T-helper 1 cell treated with Interleukin-12 subunit alpha and Interleukin-12 subunit beta and Interleukin-4 antibody, amounts not matched to agents 30 ng/mL and 1 ng/mL, for 36 hours (primary cell): Measurements from ENCODE around the gene ST14. TPM values are rescaled to one million over a fixed set of nuclear protein-coding genes. Genes with fewer than 3 reads are reported as not detected.
"Not testable (repeated sequence)": the region's sequence is repeated elsewhere in the genome, so short reads cannot be mapped to it uniquely, and the experiment has no call there.

Source experiments
- intact Hi-C: fragments of 100-400 bp; cut with micrococcal nuclease; formaldehyde crosslinking; loops from one replicate; pipeline ENCODE4 v1.15.1; 2024
- total RNA-seq: library from RNA; stranded (reverse); gene quantifications from 2 replicates; pipeline ENCODE4 v1.2.3, GENCODE V29; 2022

The ST14 gene
- total RNA-seq, 1 donor from 2014 or later = not detected

DNA sequence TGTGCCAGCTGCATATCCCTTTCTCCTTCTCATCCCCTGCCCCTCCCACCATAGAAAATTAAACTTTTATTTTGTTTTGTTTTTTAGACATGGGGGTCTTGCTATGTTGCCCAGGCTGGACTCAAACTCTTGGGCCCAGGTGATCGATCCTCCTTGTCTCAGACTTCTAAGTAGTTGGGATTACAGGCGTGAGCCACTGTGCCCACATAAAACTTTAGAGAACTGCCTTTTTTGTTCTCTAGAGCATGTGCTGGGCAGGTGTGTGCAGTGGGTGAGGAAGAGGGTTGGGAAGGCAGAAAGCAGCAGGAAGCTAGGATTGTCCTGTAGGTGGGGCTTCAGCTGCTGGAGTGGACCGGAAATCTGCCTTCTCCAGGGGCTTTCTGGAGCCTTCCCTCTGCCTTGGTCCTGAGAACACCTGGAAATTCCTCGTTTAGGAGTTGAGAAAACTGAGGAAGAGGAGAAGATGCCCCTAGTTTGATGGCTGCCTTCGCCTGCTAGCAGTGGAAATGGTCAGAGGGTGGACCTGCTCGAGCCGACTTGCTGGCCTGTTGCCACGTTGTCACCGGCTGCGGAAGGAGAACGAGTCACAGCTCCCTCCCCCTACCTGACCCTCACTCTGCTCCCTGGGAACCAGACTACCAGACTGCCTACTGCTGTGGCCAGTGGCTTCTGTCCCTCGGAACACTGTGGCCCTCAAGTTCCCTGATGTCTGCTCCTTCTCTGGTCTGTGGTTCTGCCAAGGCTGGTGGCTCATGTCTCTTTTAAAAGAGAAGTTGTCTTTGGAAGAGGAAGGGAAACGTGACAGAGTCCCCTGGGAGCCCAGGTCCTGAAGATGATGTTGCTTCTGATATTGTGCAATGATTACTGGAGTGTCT, 4.0 kb downstream of the ST14 start:
- intact Hi-C loops = no loop called here

DNA sequence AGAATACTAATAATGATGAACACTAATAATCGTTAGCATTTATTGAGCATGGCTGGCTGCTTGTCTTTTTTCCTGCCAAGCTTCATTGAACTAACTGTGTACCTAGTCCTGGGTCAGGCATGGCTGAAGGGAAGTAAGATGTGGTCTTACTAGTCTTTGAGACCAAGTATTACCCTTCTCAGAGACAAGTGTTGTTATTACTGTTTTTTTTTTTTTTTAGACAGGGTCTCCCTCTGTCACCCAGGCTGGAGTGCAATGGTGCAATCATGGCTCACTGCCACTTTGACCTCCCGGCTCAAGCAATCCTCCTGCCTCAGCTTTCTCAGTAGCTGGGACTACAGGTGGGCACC, 4.6 kb downstream of the ST14 start:
- intact Hi-C loops = no loop called here

DNA sequence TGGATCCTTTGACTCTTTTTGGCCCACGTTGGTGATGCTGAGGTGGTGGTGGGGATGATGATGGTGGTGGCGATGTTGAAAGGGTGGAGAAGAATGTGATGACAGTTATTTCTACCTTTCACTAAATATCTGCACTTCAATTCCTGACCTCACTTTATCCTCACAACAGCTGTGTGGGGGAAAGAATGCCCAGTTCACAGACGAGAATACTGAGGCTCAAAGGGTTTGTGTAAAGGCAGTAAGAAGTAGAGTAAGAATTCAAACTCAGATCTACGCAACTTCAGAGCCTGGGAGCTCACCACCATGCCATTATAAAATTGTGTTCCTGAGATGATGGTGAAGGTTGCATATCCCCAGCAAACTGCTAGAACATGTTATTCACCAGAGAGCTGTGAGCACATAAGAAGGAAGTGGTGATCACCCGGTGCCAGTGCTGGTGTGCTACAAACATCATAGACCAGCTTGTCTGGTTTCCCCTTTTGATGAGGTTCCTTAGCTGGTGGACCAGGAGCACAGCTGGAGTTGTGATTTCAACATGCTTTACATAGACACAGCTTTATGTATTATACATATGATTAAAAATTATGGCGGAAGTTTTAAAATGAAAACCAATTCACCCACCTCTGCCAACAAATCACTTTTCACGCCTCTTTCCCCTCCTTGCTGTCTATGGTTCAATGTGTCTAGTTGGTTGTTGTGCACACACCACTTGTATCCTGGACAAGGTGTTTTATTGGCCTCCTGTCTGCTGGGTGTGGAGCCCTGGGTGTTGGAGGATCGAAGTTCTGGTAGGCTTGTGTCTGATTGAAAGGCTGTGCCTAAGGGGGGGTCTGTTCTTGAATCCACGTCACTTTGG, 6.2 kb downstream of the ST14 start:
- intact Hi-C loops = no loop called here

GRCh38 chr11:130166457-130166784, 6.8 kb downstream of the ST14 start:
- intact Hi-C loops = no loop called here

DNA sequence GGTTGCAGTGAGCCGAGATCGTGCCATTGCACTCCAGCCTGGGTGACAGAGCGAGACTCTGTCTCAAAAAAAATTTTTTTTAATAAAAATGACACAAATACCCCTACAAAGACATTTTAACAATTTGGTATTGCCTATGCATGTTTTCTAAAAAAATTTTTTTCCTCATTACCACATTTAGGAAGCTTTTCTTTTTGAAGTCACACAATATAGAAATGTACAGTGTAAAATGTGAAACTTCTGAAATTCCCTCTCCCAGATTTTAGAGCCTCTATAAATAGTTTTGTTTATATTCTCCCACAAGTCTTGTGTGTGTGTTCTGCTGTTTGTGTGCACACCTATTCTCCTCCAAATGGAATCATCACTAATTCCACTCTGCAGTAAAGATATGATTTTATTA, 7.6 kb downstream of the ST14 start:
- intact Hi-C loops = no loop called here

DNA sequence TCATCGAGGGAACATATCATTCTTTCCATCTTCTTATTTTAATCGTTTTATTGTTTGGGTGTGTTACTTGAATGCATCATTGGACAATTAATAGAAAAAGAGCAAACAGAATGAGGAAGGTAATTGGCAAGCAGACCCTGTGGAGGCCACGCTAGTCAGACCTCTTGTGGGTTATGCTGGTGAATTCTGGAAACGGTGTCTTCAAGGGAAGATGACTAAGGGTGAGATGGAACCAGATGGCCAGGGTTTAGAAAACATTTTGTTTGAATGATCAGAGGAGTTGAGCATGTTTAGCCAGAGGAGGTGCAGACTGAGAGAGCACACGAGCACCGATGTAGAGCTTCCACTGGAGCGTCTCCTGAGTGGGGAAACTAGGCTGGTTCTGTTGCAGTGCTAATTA, 8.5 kb downstream of the ST14 start:
- intact Hi-C loops = no loop called here

- intact Hi-C loops = no loop called here
These were observed 10.8 kb downstream of the ST14 start for GRCh38 chr11:130170345-130170744.

DNA sequence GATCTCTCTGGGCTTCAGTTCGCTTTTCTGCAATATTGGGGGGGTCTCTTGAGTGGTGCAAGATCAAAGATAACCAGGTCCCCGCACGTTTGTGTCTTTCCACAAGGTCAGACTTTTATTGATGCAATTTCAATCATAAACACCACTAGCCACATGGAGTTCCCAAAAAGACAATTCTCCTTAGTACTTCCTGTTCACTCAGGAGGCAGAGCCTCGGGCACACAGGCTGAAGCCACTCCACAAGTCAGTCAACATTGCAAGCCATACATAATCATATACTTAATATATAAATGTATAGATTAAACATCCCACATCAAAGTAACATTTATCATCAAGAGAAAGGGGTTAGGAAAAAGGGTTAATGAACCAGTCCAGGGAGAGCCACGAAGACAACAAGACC, 12.0 kb downstream of the ST14 start:
- intact Hi-C loops = no loop called here

DNA sequence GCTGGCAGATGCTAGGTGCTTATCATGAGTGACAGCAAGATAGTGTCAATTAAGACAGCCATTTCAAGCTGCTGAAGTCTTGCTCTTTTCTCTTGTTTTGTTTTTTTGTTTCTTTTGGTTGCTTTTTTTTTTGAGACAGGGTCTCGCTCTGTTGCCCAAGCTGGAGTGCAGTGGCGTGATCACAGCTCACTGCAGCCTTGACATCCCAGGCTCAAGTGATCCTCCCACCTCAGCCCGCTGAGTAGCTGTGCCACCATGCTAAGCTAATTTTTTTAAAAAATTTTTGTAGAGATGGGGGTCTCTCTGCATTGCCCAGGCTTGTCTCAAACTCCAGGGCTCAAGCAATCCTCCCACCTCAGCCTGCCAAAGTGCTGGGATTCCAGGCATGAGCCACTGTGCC, 12.4 kb downstream of the ST14 start:
- intact Hi-C loops = not testable (repeated sequence)

DNA sequence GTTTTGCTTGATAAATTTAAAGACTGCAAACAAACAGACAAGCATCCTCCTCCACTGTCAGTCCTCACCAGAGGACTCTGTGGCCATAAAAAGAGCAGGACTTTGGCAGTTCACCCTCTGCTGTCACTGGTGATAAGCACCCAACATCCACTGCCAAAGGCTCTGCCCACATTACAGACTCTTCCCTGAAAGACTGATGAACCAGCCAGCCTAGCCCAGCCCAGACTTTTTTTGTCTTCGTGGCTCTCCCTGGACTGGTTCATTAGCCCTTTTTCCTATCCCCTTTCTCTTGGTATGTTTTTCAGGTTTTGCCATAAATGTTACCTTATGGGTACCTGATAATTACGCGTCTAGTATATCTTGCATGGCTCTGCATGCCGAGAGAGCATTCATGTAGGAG, 15.1 kb downstream of the ST14 start:
- intact Hi-C loops = no loop called here

GRCh38 chr11:130175898-130176297, 16.3 kb downstream of the ST14 start:
- intact Hi-C loops = no loop called here

- intact Hi-C loops = no loop called here
These were observed 18.2 kb downstream of the ST14 start for GRCh38 chr11:130177782-130178181.

GRCh38 chr11:130178441-130179339, 19.1 kb downstream of the ST14 start:
- intact Hi-C loops = no loop called here

- intact Hi-C loops = no loop called here
These were observed 20.1 kb downstream of the ST14 start for GRCh38 chr11:130179396-130180306.

DNA sequence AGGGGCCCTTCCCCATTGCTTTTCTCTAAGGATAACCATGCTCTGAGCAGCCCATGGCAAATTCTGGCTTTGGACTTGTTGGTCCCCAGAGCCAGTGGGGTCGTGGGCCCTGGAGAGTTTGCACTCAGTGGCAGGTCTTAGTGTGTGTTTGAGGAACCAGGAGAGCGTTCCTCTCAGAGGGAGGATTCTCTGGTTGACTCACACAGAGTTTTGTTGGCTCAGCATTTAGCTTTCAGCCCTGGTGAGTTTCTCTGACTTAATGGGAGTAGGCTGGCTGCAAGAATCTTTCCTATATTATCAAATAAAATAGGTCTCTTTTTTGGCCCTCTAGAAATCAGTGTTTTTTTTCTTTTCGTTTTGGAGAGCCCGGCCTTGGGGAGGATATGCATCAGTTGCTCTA, 20.9 kb downstream of the ST14 start:
- intact Hi-C loops = no loop called here

DNA sequence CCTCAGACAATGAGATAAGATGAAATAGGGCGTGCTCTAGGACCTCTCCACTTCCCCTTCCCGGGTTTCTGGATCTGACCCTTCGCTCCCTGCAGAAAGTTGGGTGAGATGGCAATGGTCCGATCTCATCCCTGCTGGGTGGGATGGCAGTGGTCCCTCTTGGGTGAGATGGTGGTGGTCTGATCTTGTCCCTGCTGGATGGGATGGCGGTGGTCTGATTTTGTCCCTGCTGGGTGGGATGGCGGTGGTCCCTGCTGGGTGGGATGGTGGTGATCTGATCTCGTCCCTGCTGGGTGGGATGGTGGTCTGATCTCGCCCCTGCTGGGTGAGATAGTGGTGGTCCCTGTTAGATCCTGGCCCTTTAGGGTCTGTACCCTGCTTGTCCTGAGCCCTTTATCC, 21.3 kb downstream of the ST14 start:
- intact Hi-C loops = no loop called here

DNA sequence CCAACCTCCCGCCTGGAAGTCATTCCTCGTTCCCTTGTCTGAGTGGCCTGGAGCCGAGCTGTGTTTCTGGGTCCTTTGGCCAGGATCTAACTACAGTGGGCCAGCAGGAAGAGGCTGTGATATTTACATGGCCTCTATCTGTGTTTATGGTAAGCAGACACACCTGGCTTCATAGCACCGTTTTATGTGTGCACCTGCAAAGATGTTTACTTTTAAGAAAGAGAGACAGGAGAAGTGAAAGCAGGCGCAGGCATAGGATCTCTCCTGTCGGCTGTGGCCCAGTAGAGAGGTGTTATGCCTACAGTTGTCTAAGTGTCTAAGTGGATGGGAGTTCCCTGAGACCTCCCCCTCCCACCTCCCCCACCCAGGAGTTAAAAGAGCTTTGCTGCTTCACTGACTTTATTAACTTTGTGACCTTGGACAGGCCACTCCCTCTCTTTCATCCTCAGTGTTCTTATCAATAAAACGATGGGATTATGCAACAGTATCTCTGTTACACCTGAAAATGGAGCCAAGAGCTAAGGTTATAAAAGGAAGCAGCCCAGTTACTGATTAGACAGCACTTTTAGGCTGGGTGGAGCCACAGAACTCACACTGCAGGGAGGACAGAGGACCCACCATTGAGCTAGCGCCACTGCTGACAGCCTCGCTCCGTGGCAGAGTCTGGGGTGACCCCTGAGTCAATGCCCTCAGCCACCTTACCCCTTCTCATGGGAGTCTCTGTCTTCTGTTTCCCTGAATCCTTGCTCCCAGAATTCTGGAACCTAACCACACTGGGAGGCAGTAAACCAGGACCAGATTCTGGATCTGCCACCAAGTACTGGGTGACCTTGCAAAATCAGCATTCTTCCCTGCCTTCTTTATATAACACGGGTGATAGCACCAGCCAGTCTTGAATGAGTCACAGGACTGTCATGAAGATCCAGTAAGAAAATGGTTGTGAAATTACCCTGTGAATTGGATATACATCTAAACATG, 22.0 kb downstream of the ST14 start:
- intact Hi-C loops = no loop called here

DNA sequence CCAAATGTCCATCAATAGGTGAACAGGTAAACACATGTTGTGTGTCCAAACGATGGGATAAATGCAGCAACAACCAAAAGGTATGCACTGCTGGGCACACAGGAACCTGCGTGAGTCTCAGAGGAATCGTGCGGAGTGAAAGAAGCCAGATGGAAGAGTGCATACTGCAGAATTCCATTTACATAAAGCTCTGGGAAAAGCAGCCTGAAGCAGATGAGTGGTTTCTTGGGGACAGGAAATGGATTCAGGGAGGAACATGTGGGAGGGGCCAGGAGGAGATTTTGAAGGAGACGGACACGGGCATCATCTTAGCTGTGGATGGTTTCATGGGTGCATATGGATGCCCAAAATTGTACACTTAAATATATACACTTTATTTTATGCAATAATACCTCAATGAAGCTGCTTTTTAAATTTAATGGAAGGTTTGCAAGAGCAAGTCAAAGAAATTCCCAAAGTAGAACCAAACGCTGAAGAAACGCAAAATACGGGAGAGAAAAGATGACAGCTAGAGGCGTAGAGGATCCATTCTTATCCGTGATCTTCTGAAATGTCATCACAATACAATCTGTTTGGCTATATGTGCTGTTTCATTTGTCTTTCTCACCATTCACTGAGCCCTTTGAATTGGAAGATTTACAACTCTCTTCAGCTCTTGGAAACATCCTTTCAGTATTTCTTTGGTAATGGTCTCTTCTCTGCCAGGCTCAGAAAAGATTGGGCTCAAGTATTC, 24.5 kb downstream of the ST14 start:
- intact Hi-C loops = no loop called here

GRCh38 chr11:130187096-130187495, 27.5 kb downstream of the ST14 start:
- intact Hi-C loops = no loop called here
